GM12891 (cell line): ENCODE results near the gene PLXNB1. TPM values are rescaled to one million over a fixed set of nuclear protein-coding genes. Genes with fewer than 3 reads are reported as not detected.
A peak's percentile ranks its signal among the peaks of the same experiment; 100 is the strongest.
"Not testable (repeated sequence)": the region's sequence is repeated elsewhere in the genome, so short reads cannot be mapped to it uniquely, and the experiment has no call there.

Experiments
- DNase-seq: peaks from one replicate; pipeline ENCODE4 v3.0.0; 2011; ENCODE audit warnings: low spot score; ENCODE audit not compliant: insufficient read length
- FAIRE-seq: peaks from 2 replicates; lab custom pipeline; 2011; peaks lifted over from hg19 to GRCh38; lab: Jason Lieb, UNC
- PAX5 ChIP-seq: IDR thresholded peaks from 2 replicates; pipeline ENCODE4 v1.6.1; 2011; ENCODE audit warnings: low read length, moderate library complexity, mild to moderate bottlenecking; ENCODE audit not compliant: insufficient read depth, severe bottlenecking
- POLR2A ChIP-seq: IDR thresholded peaks from 2 replicates; pipeline ENCODE4 v1.6.1; 2011; ENCODE audit warnings: low read depth, low read length, control low read depth
- POLR2AphosphoS5 ChIP-seq: IDR thresholded peaks from 2 replicates; pipeline ENCODE4 v1.6.1; 2011; ENCODE audit warnings: low read depth, low read length, control low read depth
- POU2F2 ChIP-seq: IDR thresholded peaks from 2 replicates; pipeline ENCODE4 v1.6.1; 2011; ENCODE audit warnings: low read depth, mild to moderate bottlenecking, control low read depth, low read length, moderate library complexity
- SPI1 ChIP-seq: IDR thresholded peaks from 2 replicates; pipeline ENCODE4 v1.6.1; 2011; ENCODE audit warnings: low read depth, low read length, control low read depth
- TAF1 ChIP-seq: IDR thresholded peaks from 2 replicates; pipeline ENCODE4 v1.6.1; 2011; ENCODE audit warnings: low read depth, low read length, control low read depth
- polyA plus RNA-seq: library from polyadenylated mRNA; unstranded; fragments of >200 nt; gene quantifications from one replicate; pipeline ENCODE4 v1.2.1, GENCODE V29; 2012; ENCODE audit warnings: low read depth, missing spikeins, inconsistent platforms; ENCODE audit not compliant: missing spikeins

PLXNB1 gene, protein sequence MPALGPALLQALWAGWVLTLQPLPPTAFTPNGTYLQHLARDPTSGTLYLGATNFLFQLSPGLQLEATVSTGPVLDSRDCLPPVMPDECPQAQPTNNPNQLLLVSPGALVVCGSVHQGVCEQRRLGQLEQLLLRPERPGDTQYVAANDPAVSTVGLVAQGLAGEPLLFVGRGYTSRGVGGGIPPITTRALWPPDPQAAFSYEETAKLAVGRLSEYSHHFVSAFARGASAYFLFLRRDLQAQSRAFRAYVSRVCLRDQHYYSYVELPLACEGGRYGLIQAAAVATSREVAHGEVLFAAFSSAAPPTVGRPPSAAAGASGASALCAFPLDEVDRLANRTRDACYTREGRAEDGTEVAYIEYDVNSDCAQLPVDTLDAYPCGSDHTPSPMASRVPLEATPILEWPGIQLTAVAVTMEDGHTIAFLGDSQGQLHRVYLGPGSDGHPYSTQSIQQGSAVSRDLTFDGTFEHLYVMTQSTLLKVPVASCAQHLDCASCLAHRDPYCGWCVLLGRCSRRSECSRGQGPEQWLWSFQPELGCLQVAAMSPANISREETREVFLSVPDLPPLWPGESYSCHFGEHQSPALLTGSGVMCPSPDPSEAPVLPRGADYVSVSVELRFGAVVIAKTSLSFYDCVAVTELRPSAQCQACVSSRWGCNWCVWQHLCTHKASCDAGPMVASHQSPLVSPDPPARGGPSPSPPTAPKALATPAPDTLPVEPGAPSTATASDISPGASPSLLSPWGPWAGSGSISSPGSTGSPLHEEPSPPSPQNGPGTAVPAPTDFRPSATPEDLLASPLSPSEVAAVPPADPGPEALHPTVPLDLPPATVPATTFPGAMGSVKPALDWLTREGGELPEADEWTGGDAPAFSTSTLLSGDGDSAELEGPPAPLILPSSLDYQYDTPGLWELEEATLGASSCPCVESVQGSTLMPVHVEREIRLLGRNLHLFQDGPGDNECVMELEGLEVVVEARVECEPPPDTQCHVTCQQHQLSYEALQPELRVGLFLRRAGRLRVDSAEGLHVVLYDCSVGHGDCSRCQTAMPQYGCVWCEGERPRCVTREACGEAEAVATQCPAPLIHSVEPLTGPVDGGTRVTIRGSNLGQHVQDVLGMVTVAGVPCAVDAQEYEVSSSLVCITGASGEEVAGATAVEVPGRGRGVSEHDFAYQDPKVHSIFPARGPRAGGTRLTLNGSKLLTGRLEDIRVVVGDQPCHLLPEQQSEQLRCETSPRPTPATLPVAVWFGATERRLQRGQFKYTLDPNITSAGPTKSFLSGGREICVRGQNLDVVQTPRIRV (N-terminal part only)
- polyA plus RNA-seq, result 9.8 TPM

DNA sequence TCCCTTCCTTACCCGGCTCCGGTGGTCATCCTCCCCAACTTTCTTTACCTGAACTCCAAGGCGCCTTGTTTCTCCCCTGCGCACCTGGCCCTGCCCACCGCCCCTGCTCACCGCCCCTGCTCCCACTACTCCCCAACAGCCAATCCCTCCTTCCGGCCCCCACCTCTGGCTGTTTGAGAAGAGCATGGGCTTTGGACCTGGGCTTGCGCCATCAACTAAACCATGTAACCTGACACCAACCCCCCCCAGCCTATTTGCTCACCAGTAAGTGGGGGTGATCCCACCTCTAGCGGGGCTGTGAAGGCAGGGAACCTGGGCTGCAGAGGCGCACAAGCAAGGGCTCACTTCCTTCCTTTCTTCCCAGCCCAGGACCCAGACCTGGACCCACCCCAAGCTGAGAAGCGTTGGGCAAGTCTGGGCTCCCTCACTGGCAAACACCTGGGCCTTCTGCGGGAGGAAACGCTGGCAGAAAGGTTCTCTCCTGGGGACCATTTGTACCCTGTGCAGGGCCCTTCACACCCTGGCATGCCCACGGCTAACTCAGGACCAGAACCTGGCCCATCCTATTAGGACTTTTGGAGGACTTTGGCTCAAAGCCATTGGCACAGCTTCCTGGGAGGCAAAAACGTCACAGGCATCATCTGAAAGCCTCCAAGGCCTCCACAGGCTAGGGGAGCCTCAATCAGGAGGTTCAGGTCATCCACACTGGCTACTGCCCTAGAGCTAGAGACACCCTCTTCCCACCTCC, at the start of gene PLXNB1:
PLXNB1 (minus strand) TSS at position 127 of the 748 bp plus-strand sequence. CDS start 5,475 bp downstream, outside the sequence.
- TF ChIP-seq POU2F2 (no peak), SPI1 (no peak), POLR2AphosphoS5 (no peak), POLR2A (no peak), PAX5 (no peak), TAF1 (no peak)
- FAIRE-seq, result peak; percentile 13
- peak; percentile 48 for DNase-seq

DNA sequence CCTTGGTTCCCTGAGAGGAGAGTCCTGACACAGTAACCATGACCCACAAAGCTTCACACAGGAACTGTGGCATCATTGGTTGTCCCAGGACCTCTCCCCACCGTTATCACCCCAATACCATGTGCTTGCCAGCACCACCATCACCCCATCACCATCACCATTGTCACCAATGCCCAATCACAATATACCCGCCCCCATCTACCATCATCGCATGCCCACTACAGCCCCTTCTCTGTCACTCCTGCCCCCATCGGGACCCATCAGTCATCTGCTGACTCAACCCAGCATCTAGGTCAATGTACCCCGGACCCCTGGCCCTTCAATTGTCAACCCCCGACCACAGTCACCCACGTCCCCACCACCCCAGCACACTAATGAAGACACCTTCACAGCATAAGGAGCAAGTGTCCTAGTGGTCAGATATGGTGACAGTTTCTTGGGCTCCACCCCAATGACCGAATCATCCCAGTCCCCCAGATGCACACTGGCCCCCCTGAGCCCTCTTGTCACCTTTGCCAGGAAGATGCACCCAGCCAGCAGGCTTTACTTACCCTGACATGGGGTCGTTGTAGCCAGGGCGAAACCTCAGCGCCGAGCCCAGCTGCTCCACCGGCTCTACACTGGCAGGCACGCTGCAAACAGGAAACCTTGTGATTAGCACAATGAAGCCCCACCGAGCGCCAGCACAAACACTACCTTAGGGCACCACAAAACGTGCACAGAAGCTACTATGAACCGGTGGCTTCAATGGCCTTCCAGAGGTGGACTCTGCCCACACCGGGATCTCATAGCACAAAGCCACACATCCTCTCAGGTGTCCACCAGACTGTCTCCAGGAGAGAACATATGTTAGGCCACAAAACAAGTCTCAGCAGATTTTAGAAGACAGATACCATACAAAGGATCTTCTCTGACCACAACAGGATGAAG, 49.0 kb upstream of the PLXNB1 start:
- FAIRE-seq, result peak; percentile 88
- DNase-seq, result no peak
- TF ChIP-seq POLR2A (no peak), POU2F2 (no peak), PAX5 (no peak), TAF1 (no peak), POLR2AphosphoS5 (no peak), SPI1 (no peak)

DNA sequence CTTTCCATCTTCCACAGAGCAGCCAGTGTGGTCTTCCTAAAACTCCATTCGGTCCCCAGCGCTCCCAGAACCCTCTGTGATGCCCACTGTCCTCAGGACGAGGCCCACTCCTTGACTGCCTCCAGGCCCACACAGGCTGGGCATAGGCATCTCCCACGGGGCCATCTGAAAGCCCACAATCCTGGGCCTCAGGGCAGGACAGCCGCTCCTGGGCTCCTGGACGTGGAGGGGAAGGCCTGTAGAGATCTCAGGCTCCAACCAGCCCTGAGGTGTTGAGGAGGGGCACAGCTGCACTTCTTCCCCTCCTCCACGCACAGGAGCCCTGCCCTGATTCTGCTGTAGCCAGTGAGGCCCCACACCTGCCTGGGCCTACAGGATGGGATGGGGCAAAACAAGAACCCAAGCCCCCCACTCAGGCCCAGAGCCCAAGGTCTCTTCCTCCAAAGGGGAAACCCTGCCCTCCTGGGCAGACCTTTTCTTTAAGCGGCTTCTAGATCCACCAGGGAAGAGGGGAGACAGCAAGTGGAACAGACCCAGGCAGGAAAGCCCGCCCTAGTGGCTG, 48.2 kb upstream of the PLXNB1 start:
- no peak for DNase-seq
- no peak for FAIRE-seq
- no peak for TF ChIP-seq SPI1
- TF ChIP-seq POU2F2, result no peak
- TF ChIP-seq PAX5, result no peak
- TF ChIP-seq POLR2A, result no peak
- TF ChIP-seq TAF1, result no peak
- TF ChIP-seq POLR2AphosphoS5, result no peak

DNA sequence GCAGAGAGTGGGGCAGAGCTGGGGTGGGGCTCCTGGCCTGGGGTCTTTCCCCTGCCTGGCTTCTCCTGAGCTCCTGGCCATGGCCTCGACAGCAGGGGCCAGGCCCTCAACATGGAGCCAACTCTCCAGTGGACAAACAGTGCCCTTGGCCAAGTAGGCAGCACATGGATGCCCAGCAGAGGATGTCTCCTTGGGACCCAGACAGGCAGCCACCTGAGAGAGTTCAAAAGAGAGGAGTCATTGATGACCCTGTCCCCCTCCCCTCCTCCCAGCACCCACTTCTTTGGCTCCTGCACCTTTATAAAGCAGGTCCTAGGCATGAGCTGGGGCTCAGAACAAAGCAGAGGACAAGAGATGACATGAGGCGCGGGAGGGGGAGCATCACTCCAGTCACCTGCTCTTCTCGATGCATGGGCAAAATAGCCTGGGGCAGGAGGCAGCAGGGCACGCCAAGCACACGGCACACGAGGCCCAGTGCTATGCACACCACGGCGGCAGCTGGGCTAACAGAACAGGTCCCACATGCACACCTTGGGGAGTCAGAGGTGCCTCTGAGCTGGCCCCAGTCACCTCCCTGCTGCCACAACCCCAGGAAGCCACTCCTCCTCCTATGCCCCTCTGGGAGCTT, 46.7 kb upstream of the PLXNB1 start:
- DNase-seq, result no peak

DNA sequence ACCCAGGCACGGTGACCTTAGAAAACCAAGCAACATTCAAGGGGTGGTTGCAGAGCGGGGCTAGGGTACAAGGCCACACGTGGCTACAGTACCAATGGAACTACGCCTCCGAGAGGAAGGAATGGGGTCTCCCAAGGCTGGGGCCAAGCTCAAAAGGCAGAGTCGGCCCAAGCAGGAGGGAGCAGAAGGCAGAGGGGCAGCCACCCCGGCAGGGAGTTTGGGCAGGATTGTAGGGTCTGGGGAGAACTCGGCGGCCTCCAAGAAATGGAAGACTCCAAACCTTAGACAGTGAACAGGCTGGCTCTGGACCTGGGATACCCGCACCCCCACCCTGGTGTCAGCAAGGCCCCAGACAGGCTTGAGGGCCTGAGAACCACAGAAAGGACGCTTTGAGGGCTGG, 45.3 kb upstream of the PLXNB1 start:
- TF ChIP-seq POLR2A, result no peak
- no peak for TF ChIP-seq POU2F2
- no peak for TF ChIP-seq TAF1
- no peak for TF ChIP-seq SPI1
- TF ChIP-seq PAX5, result no peak
- no peak for TF ChIP-seq POLR2AphosphoS5
- DNase-seq (no peak), FAIRE-seq (no peak)

More for the DNA sequence above, 46.7 kb upstream of the PLXNB1 start:
- FAIRE-seq, result peak; percentile 48
- TF ChIP-seq PAX5, result no peak
- TF ChIP-seq POLR2A, result no peak
- no peak for TF ChIP-seq POLR2AphosphoS5
- TF ChIP-seq SPI1, result no peak
- TF ChIP-seq TAF1, result no peak
- no peak for TF ChIP-seq POU2F2

DNA sequence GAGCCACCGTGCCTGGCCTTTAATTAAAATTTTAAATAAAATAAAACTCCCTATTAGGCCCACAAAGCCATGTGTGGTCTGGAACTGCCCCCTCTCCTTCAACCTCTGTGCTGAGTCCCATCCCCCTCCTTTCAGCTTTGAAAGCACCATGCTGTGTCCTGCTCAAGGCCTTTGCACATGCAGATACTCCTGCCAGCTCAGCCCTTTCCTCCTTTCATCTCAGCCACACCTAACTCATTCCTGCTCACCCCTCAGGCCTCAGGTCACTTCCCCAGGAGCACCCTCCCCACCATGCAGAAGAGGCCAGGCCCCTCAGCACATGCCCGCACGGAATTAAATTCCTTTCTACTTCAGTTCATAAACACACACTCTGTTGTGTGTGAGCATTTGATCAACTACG, 44.7 kb upstream of the PLXNB1 start:
- DNase-seq (no peak), FAIRE-seq (no peak)
- TF ChIP-seq POU2F2, result no peak
- no peak for TF ChIP-seq TAF1
- TF ChIP-seq POLR2A, result no peak
- TF ChIP-seq SPI1, result no peak

DNA sequence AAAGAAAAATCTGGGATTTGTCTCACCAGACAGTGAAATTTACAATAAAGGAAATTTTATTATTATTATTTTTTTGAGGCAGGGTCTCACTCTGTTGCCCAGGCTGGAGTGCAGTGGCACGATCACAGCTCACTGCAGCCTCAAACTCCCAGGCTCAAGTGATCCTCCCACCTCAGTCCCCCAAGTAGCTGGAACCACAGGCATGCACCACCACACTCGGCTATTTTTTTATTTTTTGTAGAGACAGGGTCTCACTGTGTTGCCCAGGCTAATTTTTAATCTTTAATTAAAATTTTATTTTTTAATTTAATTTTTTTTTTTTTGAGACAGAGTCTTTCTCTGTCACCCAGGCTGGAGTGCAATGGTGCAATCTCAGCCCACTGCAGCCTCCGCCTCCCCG, 44.1 kb upstream of the PLXNB1 start:
- FAIRE-seq, DNase-seq: not testable (repeated sequence)
